Left cardiac atrium (tissue), 4 donors: Measurements from ENCODE around the gene ELP5. TPM values are rescaled to one million over a fixed set of nuclear protein-coding genes. Genes with fewer than 3 reads are reported as not detected.

Source experiments
- ATAC-seq, 2 donors: fragments of 200-7000 bp; cut with Tn5 transposase; one replicate each; pipeline ENCODE4 v1.9.1; 2020; ENCODE audit warnings: mild to moderate bottlenecking in 2 of 2, moderate library complexity in 2 of 2
- DNase-seq: peaks from one replicate; pipeline ENCODE4 v3.0.0-alpha.2; 2020
- intact Hi-C, 2 donors: fragments of 100-400 bp; cut with DNase I; formaldehyde crosslinking; loops; one replicate each; pipeline versions ENCODE4 v1.14.1 to v1.15.1; 2022 to 2023
- long read RNA-seq: library from polyadenylated mRNA; unstranded; transcript quantifications from one replicate; pipeline ENCODE4 v2.0.0, GENCODE V29; 2021
- total RNA-seq, 2 donors: library from RNA; stranded (reverse); fragmentation: NEBNext Ultra II Directional; extraction: Animal tissue kit (Norgen Biotek cat#: 25700); gene quantifications; one replicate each; pipeline ENCODE4 v1.2.1, GENCODE V29; 2021
- donor health status: DM: no; HTN: yes; CAD: no.
- donor health status: DM: no; HTN: yes; CAD: no; lungs with severe emphysema.
- donor health status: DM: yes; HTN: yes; CAD: no.
- donor health status: Dilated cardiomyopathy.

The ELP5 gene, protein sequence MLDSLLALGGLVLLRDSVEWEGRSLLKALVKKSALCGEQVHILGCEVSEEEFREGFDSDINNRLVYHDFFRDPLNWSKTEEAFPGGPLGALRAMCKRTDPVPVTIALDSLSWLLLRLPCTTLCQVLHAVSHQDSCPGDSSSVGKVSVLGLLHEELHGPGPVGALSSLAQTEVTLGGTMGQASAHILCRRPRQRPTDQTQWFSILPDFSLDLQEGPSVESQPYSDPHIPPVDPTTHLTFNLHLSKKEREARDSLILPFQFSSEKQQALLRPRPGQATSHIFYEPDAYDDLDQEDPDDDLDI
- 10 to 100 TPM; 68.3 to 93.8 TPM for total RNA-seq
- long read RNA-seq, transcript ELP5-204 (8 exons, 1,423 nt): major isoform, 11 of 26 reads
- long read RNA-seq, transcript ELP5-214 (6 exons, 2,209 nt): minor isoform, 5 of 26 reads
- long read RNA-seq, partial matches to known transcripts: 1 of 26 reads
- long read RNA-seq, other reads (novel, unspliced or antisense): 2 of 26 reads

DNA sequence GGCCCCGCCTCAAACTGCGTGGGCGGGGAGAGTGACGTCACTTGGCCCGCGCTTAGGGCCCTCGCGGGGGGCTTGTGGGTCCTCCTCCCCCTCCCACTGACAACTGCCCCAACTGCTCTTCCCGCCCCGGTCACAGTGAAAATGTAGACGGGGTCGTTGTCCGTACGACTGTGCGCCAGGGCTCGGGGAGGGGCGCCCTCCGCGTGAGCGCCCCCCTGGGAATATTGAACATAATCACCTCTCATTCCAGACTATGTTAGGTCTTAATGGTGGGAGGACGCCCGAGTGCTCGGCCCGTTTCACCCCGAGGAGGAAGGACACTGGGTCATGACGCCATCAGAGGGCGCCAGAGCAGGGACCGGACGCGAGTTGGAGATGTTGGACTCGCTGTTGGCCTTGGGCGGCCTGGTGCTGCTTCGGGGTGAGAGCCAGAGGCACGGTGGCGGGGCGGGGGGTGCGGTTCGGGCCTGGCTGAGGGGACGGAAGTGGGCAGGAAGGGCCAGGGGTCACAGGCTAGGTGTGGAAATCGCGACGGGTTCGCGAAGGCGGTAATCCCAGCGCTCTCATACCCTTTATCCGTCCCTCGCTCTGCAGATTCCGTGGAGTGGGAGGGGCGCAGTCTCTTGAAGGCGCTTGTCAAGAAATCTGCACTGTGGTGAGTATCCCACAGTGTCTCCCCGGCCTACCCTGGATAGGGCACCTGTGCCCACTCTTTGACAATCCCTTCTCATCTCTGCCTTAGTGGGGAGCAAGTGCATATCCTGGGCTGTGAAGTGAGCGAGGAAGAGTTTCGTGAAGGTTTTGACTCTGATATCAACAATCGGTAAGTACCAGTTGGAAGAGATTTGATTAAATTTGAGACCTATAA, at the start of gene ELP5:
Gene ELP5 (plus strand): TSS at position 40 of the 868 bp plus-strand sequence. CDS start 336 bp downstream, at position 376.
- intact Hi-C loops: no loop called here
- DNase-seq (peak; percentile 97), ATAC-seq (peak; percentile 77 to 80)

DNA sequence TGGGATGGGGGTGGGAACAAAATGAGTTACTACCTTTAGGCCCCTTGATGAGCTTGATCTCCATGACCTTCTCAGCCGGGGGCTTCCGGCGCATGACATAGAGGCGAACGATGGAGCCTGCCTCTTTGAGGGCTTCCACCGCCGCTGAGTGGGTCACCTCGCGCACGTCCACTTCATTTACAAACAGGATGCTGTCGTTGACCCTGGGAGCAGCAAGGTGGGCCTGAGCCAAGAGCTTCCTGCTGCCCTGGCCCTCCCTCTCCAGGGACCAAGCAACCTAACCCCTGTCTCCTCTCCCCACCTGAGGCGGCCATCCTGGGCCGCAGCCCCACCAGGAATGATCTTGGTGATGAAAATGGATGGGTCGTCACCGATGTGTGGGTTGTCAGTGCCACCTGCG, 48.6 kb upstream of the ELP5 start:
- intact Hi-C loops: no loop called here
- ATAC-seq: no peak
- no peak for DNase-seq

DNA sequence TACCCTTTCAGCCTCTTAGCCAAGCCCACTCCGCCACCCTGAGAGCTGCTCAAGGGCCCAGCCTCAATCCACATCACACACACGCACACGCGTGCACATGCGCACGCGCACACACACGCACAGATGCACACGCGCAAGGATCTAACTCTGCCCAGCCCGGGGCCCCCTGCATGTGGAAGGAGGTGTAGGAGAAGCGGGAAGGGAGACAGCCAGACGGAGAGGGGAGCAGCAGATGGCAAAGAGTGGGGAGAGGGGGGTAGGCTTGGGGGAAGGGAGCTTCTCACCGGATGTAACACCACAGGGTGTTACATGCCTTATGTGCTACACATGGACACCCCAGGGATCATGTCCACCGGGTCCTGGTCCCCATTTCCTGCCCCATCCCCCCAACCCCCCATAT, 47.7 kb upstream of the ELP5 start:
- no peak for DNase-seq
- intact Hi-C loops: no loop called here
- ATAC-seq: peak in 1 of 2 donors; percentile 2

GRCh38 chr17:7204828-7205461, 47.1 kb upstream of the ELP5 start:
- intact Hi-C loops: no loop called here
- DNase-seq: peak; percentile 92

DNA sequence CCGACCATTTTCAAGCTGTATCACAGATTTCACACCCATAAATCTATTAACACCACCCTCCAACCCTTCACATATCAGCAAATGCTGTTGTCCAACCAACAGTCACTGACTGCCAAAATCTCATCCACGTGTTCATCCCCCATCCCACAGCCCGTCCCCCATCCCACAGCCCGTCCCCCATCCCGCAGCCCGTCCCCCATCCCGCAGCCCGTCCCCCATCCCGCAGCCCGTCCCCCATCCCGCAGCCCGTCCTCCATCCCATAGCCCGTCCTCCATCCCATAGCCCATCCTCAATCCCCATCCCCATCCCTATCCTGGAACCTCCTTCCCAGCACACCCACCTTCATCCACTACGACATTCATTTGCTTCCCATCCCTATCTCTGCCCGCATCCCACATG, 46.5 kb upstream of the ELP5 start:
- intact Hi-C loops: no loop called here
- no peak for DNase-seq
- no peak for ATAC-seq

More at GRCh38 chr17:7204828-7205461, 47.1 kb upstream of the ELP5 start:
- peak; percentile 90 to 91 for ATAC-seq

DNA sequence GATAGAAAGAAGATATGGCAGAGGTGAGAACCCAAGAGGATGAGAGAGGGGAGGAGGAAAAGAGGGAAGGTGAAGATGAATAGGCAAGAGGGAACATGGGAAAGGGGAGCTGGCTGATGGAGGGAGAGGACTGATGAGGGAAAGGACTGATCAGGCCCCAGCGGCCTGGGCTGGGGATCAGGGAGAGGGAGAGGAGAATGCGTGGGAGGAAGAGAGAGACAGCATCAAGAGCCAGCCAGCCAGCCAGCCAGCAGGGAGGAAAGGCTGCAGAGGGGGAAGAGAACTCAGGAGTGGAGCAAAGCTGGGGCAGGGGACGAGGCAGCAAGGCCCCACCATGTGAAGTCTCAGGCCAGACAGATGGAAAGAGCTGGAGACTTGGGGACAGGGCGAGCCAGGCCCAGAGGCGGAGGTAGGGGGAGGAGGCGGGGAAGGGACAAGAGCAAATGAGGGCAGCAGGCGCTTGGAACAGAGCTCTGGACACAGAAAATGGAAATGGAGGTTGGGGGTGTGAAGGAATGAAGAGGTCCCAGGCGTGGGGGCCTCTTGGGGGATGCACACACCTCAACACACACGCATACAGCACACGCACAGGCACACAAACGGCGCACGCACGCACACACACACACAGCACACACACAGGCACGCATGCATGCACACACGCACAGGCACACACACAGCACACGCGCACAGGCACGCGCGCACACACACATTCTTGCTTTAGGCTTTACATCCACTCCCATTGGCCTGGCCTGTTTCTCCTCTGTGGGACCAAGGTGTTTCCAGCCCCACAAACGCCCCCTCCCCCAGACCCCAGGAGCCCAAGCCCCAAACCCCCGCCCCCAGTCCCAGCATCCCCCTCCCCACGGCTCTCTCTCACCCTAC, 44.7 kb upstream of the ELP5 start:
- intact Hi-C loops: no loop called here
- ATAC-seq (peak in 1 of 2 donors; percentile 6), DNase-seq (no peak)

DNA sequence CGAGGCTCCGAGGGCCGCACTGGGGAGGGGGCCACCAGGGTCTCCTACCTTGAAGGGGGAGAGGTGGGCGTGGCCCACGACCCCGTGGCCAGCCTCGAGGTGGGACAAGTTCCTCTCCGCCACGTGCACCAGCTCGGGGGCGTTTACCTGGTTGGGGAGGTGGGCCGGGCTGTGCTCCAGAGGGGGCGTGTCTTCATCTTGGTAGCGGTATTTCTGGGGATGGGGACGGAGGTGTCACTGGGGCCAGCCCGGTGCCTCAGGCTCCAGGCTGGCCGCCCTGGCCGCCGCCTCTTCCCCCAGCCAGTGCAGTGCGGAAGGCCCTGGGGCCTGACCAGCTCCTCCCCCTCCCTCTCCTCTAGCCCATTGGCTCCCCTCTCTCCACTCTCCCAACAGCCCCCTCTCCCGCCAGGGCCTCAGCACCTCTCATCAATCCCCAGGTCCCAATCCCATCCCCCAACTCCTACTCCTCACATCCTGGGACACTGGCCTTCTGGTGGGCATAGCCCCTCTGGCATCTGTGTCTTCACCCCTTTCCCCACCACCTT, 43.9 kb upstream of the ELP5 start:
- intact Hi-C loops: no loop called here
- DNase-seq (no peak), ATAC-seq (no peak)

DNA sequence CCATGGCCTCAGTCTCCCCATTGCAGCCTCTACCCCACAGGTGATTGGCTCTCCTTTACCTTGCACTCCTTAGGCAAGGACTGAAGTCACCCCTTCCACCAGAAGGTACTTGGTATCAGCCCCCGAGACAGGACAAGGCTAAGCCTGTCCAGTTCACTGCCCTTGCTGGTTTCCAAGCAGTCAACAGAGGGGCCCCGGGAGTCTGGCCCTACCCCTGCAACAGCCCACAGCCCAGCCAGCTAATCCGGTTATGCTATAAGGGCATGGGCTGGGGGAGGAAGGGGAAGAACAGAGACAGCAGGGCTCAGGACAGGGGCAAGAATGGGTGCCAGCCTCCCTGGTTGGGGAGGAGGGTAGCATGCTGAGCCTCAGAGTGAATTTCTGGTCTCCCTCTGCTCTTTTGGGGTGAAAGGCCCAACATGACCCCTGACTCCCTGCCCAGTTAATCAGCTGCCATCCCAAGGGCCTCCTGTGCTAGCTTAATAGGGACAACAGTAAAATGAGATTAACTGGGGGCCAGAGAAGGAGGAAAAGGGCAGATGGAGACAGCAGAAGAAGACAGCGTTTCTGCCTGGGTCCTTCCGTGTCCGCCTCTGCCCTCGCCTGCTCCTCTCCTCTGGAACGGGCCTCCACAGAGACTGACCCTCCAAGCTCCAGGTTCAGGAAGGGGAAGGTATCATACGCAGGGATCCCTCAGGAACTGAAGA, 43.1 kb upstream of the ELP5 start:
- DNase-seq (no peak), ATAC-seq (no peak)
- intact Hi-C loops: no loop called here

- intact Hi-C loops: no loop called here
- ATAC-seq: no peak
- DNase-seq: no peak
Observed at GRCh38 chr17:7211491-7212273, 40.3 kb upstream of the ELP5 start.

DNA sequence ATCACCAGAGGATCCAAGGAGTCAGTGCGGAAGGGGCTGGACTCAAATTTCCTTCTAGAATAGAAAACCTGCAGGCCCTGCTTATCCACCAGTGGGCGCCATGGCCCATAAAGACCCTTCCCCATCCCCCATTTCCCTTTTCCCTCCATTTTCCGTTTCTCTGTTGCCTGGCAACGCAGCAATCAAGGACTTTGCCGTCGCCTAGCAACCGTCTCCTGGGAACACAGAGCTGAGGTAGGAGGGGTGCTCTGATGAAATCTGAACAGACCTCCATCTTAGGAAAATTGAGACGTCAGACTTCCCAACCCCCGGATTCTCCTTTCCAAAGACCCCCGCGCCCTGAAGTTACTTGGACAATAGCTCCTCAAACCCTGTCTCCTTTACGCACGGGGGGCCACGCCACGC, 38.1 kb upstream of the ELP5 start:
- ATAC-seq (no peak), DNase-seq (peak; percentile 81)
- intact Hi-C loops: no loop called here

- intact Hi-C loops: no loop called here
- ATAC-seq (peak; percentile 91), DNase-seq (peak; percentile 99)
Observed at GRCh38 chr17:7214300-7215135, 37.5 kb upstream of the ELP5 start.

DNA sequence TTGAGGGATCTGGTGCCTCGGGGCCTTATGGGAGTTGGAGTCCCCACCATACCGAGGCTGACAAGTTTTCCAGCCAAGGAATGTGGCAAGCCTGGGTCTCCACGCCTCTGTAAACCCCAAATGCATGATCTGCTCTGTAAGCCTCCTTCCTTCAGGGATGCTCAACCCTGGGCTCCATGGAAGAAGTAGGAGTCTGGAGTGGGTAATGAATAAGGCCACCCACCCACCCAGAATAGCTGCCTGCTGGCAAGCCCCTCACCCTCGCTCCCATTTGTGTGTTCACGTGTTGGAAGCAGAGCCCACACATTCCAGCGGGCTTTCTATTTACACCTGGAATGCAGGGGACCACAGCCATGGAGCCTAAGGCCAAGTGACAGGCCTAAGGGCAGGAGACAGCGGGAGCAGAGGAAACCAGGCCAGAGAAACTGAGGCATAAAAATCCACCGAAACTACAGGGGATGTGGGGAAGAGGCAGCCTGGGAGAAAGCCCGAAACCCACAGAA, 36.8 kb upstream of the ELP5 start:
- no peak for ATAC-seq
- DNase-seq: no peak
- intact Hi-C loops: no loop called here

DNA sequence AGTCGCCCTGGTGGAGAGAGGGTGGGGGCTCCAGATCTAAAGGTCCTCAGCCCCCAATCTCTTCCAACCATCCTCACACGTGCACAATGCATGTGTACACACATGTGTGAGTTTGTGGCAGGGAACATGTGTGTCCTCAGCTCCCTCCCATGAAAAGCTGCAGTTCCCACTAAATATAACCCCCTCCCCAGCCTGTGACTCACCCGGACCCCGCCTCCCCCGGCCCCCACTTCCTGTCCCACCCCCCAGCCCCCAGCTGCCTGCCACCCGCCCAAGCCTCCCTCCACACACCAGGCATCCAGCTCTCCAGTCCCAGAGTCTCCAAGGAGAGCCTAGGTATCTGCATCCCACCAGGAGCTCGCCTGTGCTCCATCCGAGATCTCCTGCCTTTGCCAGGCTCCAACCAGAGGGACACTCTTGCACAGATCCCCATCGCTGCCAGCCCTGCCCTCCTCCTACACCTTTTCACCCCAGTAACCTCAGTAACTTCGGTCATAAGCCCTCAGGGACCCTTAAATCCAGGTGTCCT, 36.3 kb upstream of the ELP5 start:
- DNase-seq: no peak
- intact Hi-C loops: no loop called here
- ATAC-seq: no peak

- DNase-seq (no peak), ATAC-seq (no peak)
- intact Hi-C loops: no loop called here
Observed at GRCh38 chr17:7216242-7217112, 35.5 kb upstream of the ELP5 start.
